Neuronal stem cell (in vitro differentiated cells): ENCODE results near the gene KLHL35.
A peak's percentile ranks its signal among the peaks of the same experiment; 100 is the strongest.

ENCODE experiments used
- DNase-seq: peaks from one replicate; pipeline ENCODE4 v3.0.0-alpha.2; 2013; ENCODE audit warnings: low spot score
- H2AFZ ChIP-seq: one replicate; pipeline ENCODE4 v1.6.1; 2013; ENCODE audit warnings: mild to moderate bottlenecking, low read length, inconsistent platforms
- H2AK5ac ChIP-seq: 2 replicates; pipeline ENCODE4 v1.6.1; 2013; ENCODE audit warnings: low read depth, mild to moderate bottlenecking, inconsistent platforms, low read length, moderate library complexity, mixed read lengths
- H2BK120ac ChIP-seq: 2 replicates; pipeline ENCODE4 v1.6.1; 2013; ENCODE audit warnings: low read depth, mild to moderate bottlenecking, inconsistent platforms, low read length, moderate library complexity, mixed read lengths
- H2BK12ac ChIP-seq: one replicate; pipeline ENCODE4 v1.6.1; 2013; ENCODE audit warnings: low read length, inconsistent platforms
- H2BK15ac ChIP-seq: 2 replicates; pipeline ENCODE4 v1.6.1; 2013; ENCODE audit warnings: mild to moderate bottlenecking, low read length, inconsistent platforms, mixed read lengths
- H2BK5ac ChIP-seq: one replicate; pipeline ENCODE4 v1.6.1; 2013; ENCODE audit warnings: inconsistent platforms, mild to moderate bottlenecking, low read length, moderate library complexity
- H3K14ac ChIP-seq: one replicate; pipeline ENCODE4 v1.6.1; 2013; ENCODE audit warnings: low read length, inconsistent platforms
- H3K18ac ChIP-seq: 2 replicates; pipeline ENCODE4 v1.6.1; 2013; ENCODE audit warnings: low read length, inconsistent platforms
- H3K23ac ChIP-seq: 2 replicates; pipeline ENCODE4 v1.6.1; 2013; ENCODE audit warnings: low read depth, mild to moderate bottlenecking, mixed read lengths, low read length, inconsistent platforms; ENCODE audit not compliant: poor library complexity
- H3K27ac ChIP-seq: replicated peaks from 3 replicates; pipeline ENCODE4 v1.5.1; 2013; ENCODE audit warnings: low read length, inconsistent platforms
- H3K27me3 ChIP-seq, 3 experiments: 2 replicates each; pipeline ENCODE4 v1.6.1; 2013; ENCODE audit warnings: low read length in 3 of 3, mild to moderate bottlenecking in 2 of 3, inconsistent platforms in 1 of 3, low read depth in 1 of 3, mixed read lengths in 1 of 3, moderate library complexity in 1 of 3; ENCODE audit not compliant: control insufficient read depth in 3 of 3, insufficient read depth in 3 of 3
- H3K36me3 ChIP-seq, 2 donors: replicated peaks in 1 of 2; 2 replicates each; pipeline ENCODE4 v1.6.1; 2013; ENCODE audit warnings: low read length in 2 of 2; ENCODE audit not compliant: control insufficient read depth in 2 of 2, insufficient read depth in 2 of 2
- H3K4ac ChIP-seq: 2 replicates; pipeline ENCODE4 v1.6.1; 2013; ENCODE audit warnings: inconsistent platforms, mild to moderate bottlenecking, low read length, moderate library complexity
- H3K4me1 ChIP-seq, 2 donors: 1 replicate in 1 of 2; 2 replicates in 1 of 2; pipeline ENCODE4 v1.6.1; 2013; ENCODE audit warnings: low read length in 2 of 2, low read depth in 1 of 2; ENCODE audit not compliant: control insufficient read depth in 2 of 2, insufficient read depth in 1 of 2
- H3K4me2 ChIP-seq: one replicate; pipeline ENCODE4 v1.6.1; 2013; ENCODE audit warnings: mild to moderate bottlenecking, low read length, inconsistent platforms; ENCODE audit not compliant: insufficient read depth, poor library complexity, severe bottlenecking
- H3K4me3 ChIP-seq, 2 donors: 2 replicates each; pipeline ENCODE4 v1.5.1; 2013; ENCODE audit warnings: low read length in 2 of 2, mild to moderate bottlenecking in 2 of 2, inconsistent platforms in 1 of 2, moderate library complexity in 1 of 2
- H3K79me1 ChIP-seq: one replicate; pipeline ENCODE4 v1.6.1; 2013; ENCODE audit warnings: low read depth, mild to moderate bottlenecking, inconsistent platforms, low read length, moderate library complexity
- H3K9ac ChIP-seq: one replicate; pipeline ENCODE4 v1.6.1; 2013; ENCODE audit warnings: mild to moderate bottlenecking, low read depth, low read length, inconsistent platforms; ENCODE audit not compliant: poor library complexity
- H3K9me3 ChIP-seq, 2 donors: replicated peaks in 1 of 2; 2 replicates each; pipeline versions ENCODE3 to v1.6.1; 2013; ENCODE audit warnings: low read length in 2 of 2, mild to moderate bottlenecking in 2 of 2, inconsistent platforms in 1 of 2, low read depth in 1 of 2, mixed read lengths in 1 of 2, moderate library complexity in 1 of 2; ENCODE audit not compliant: control insufficient read depth in 2 of 2, insufficient read depth in 1 of 2
- H4K8ac ChIP-seq: one replicate; pipeline ENCODE4 v1.6.1; 2013; ENCODE audit warnings: low read depth, mild to moderate bottlenecking, inconsistent platforms, low read length, moderate library complexity
- H4K91ac ChIP-seq: one replicate; pipeline ENCODE4 v1.6.1; 2013; ENCODE audit warnings: low read length, low read depth, mild to moderate bottlenecking, inconsistent platforms; ENCODE audit not compliant: poor library complexity
- WGBS, 2 donors: extraction: QIAGEN DNeasy Blood & Tissue Kit; methylation state at CpG; one replicate each; pipeline ENCODE4 v1.1.7; 2013; ENCODE audit warnings: missing lambda C conversion rate in 2 of 2, mixed read lengths in 1 of 2; ENCODE audit not compliant: insufficient read length in 2 of 2, insufficient replicate concordance in 1 of 2; ENCODE audit errors: extremely low coverage in 2 of 2; 5-methylcytosine and 5-hydroxymethylcytosine counted together

Gene KLHL35

GRCh38 chr11:75454987-75455386 lies 22.0 kb upstream of the KLHL35 start:
- H3K4me2 ChIP-seq: no peak overlapping the region
- H3K9ac ChIP-seq: peak overlapping the region; percentile 15
- H4K8ac ChIP-seq: no peak overlapping the region
- no peak overlapping the region for H2BK5ac ChIP-seq
- H3K14ac ChIP-seq: peak overlapping the region; percentile 79
- peaks cover 0 to 36% (median 0%) of the 10 kb centered on the region in 3 experiments for H3K27me3 ChIP-seq
- H3K79me1 ChIP-seq: peaks cover 2% of the 10 kb centered on the region
- WGBS, 2 donors: no CpG with 5 or more reads among the region's 5 CpGs
- H4K91ac ChIP-seq: no peak overlapping the region
- H2BK120ac ChIP-seq: no peak overlapping the region
- H3K23ac ChIP-seq: no peak overlapping the region
- H3K4ac ChIP-seq: no peak overlapping the region
- H3K18ac ChIP-seq: peak overlapping the region; percentile 2
- H2AFZ ChIP-seq: no peak overlapping the region
- no peak overlapping the region for H2BK15ac ChIP-seq
- no peak overlapping the region for H2BK12ac ChIP-seq
- no peak for DNase-seq
- peaks cover 0 to 10% of the 10 kb centered on the region in 2 donors for H3K4me1 ChIP-seq
- no peaks in the 10 kb centered on the region for H3K9me3 ChIP-seq
- H3K36me3 ChIP-seq: no peaks in the 10 kb centered on the region
- no peak overlapping the region for H3K4me3 ChIP-seq
- H3K27ac ChIP-seq: no peak overlapping the region
- H2AK5ac ChIP-seq: peak overlapping the region; percentile 79

- H3K36me3 ChIP-seq: no peaks in the 10 kb centered on the region
- WGBS, 2 donors: no CpG with 5 or more reads among the region's 9 CpGs
Measured at GRCh38 chr11:75453916-75454655, 21.1 kb upstream of the KLHL35 start.

GRCh38 chr11:75450826-75451821 lies 18.1 kb upstream of the KLHL35 start:
- H3K4me1 ChIP-seq: peaks cover 0 to 10% of the 10 kb centered on the region in 2 donors
- H2BK5ac ChIP-seq: no peak overlapping the region
- DNase-seq: no peak
- no peak overlapping the region for H3K27ac ChIP-seq
- peaks cover 2% of the 10 kb centered on the region for H3K79me1 ChIP-seq
- no peaks in the 10 kb centered on the region for H3K9me3 ChIP-seq
- H3K4me3 ChIP-seq: no peak overlapping the region
- no peak overlapping the region for H3K14ac ChIP-seq
- no peak overlapping the region for H3K4me2 ChIP-seq
- H4K8ac ChIP-seq: no peak overlapping the region
- no peak overlapping the region for H4K91ac ChIP-seq
- H2AK5ac ChIP-seq: peak overlapping the region; percentile 93
- WGBS, 2 donors: no CpG with 5 or more reads among the region's 46 CpGs
- no peak overlapping the region for H3K4ac ChIP-seq
- H2BK15ac ChIP-seq: no peak overlapping the region
- H3K23ac ChIP-seq: no peak overlapping the region
- H2BK120ac ChIP-seq: peak overlapping the region; percentile 66
- peaks cover 0 to 48% (median 0%) of the 10 kb centered on the region in 3 experiments for H3K27me3 ChIP-seq
- H3K36me3 ChIP-seq: no peaks in the 10 kb centered on the region
- H2AFZ ChIP-seq: no peak overlapping the region
- H2BK12ac ChIP-seq: no peak overlapping the region
- peak overlapping the region; percentile 58 for H3K18ac ChIP-seq
- no peak overlapping the region for H3K9ac ChIP-seq

More at GRCh38 chr11:75453916-75454655, 21.1 kb upstream of the KLHL35 start:
- Histone ChIP-seq H2BK5ac (no peak overlapping the region), H3K23ac (no peak overlapping the region), H2AK5ac (no peak overlapping the region), H3K79me1 (peaks cover 2% of the 10 kb centered on the region), H3K27ac (no peak overlapping the region), H3K4me1 (peaks cover 0 to 10% of the 10 kb centered on the region in 2 donors), H3K4me2 (no peak overlapping the region), H3K9me3 (no peaks in the 10 kb centered on the region), H4K8ac (no peak overlapping the region), H3K4me3 (no peak overlapping the region), H3K27me3 (peaks cover 0 to 45% (median 0%) of the 10 kb centered on the region in 3 experiments), H4K91ac (no peak overlapping the region), H2BK120ac (no peak overlapping the region), H3K18ac (no peak overlapping the region), H2BK15ac (no peak overlapping the region), H3K9ac (no peak overlapping the region), H2BK12ac (no peak overlapping the region), H2AFZ (no peak overlapping the region), H3K4ac (no peak overlapping the region), H3K14ac (no peak overlapping the region)
- no peak for DNase-seq

GRCh38 chr11:75450236-75450635 lies 17.2 kb upstream of the KLHL35 start:
- peak overlapping the region; percentile 79 for H2BK15ac ChIP-seq
- H3K4me1 ChIP-seq: peaks cover 0 to 8% of the 10 kb centered on the region in 2 donors
- no CpG with 5 or more reads among the region's 7 CpGs for WGBS, 2 donors
- no peak overlapping the region for H3K4ac ChIP-seq
- H3K9ac ChIP-seq: peak overlapping the region; percentile 55
- H3K27ac ChIP-seq: no peak overlapping the region
- H3K9me3 ChIP-seq: no peaks in the 10 kb centered on the region
- H2BK5ac ChIP-seq: peak overlapping the region; percentile 58
- H3K4me3 ChIP-seq: no peak overlapping the region
- H2AK5ac ChIP-seq: peak overlapping the region; percentile 93
- H3K36me3 ChIP-seq: no peaks in the 10 kb centered on the region
- no peak overlapping the region for H3K18ac ChIP-seq
- H3K4me2 ChIP-seq: no peak overlapping the region
- no peak overlapping the region for H2BK120ac ChIP-seq
- H3K14ac ChIP-seq: peak overlapping the region; percentile 33
- H3K27me3 ChIP-seq: peaks cover 0 to 48% (median 0%) of the 10 kb centered on the region in 3 experiments
- no peak overlapping the region for H4K8ac ChIP-seq
- no peak overlapping the region for H2BK12ac ChIP-seq
- no peak overlapping the region for H3K23ac ChIP-seq
- peaks cover 2% of the 10 kb centered on the region for H3K79me1 ChIP-seq
- peak overlapping the region; percentile 40 for H4K91ac ChIP-seq
- no peak for DNase-seq
- no peak overlapping the region for H2AFZ ChIP-seq
